HG03469 (cell line): ENCODE results near the gene GUK1.

Experiments
- ATAC-seq: cut with Tn5 transposase; IDR thresholded peaks from one replicate; pipeline ENCODE4 v1.9.1; 2021; ENCODE audit warnings: mild to moderate bottlenecking, moderate library complexity, moderate number of reproducible peaks; ENCODE audit not compliant: unreplicated experiment

The GUK1 gene

GRCh38 chr1:228197555-228198147 lies 57.6 kb downstream of the GUK1 start:
- no peak for ATAC-seq
